Keratinocyte (primary cell): ENCODE results near the gene GBA3.

Experiments used
- CTCF ChIP-seq, 3 experiments: IDR thresholded peaks in 1 of 3; conservative IDR thresholded peaks in 1 of 3; optimal IDR thresholded peaks in 1 of 3; 2 replicates in 2 of 3; 3 replicates in 1 of 3; pipeline versions ENCODE3 to v1.5.1; 2011; ENCODE audit warnings: low read length in 3 of 3, mild to moderate bottlenecking in 3 of 3, moderate library complexity in 2 of 3, control low read depth in 1 of 3, inconsistent platforms in 1 of 3; ENCODE audit not compliant: insufficient read depth in 2 of 3; ENCODE audit errors: extremely low read depth in 1 of 3
- EZH2 ChIP-seq: IDR thresholded peaks from one replicate; pipeline ENCODE4 v1.6.1; 2012; ENCODE audit warnings: inconsistent platforms, mild to moderate bottlenecking, low read length, moderate library complexity

GRCh38 chr4:22766068-22766467 is 73.3 kb downstream of the GBA3 start:
- TF ChIP-seq CTCF (optimal IDR thresholded peaks at IDR 0.05 in 1 of 3, IDR thresholded peaks at IDR 0.05 in 1 of 3, conservative IDR thresholded peaks at IDR 0.05 in 1 of 3; ENCODE audit: extremely low read depth in 1 of 3, insufficient read depth in 2 of 3, low read length in 3 of 3) (no peak), EZH2 (no peak)
